Measurements from ENCODE around the gene FOXN1.

The FOXN1 gene

GRCh38 chr17:28488533-28489276 lies 17.4 kb upstream of the FOXN1 start:
- H3K27ac ChIP-seq (ENCODE audit: poor library complexity, severe bottlenecking) = no peak overlapping the region
- TF ChIP-seq CTCF (IDR thresholded peaks at IDR 0.05; ENCODE audit: poor library complexity, severe bottlenecking) = no peak
- H3K4me1 ChIP-seq (ENCODE audit: insufficient read depth, poor library complexity, severe bottlenecking) = no peaks in the 10 kb centered on the region
- no peak for DNase-seq (ENCODE audit: low spot score)
- H3K9me3 ChIP-seq (ENCODE audit: severe bottlenecking) = no peaks in the 10 kb centered on the region
- no peaks in the 10 kb centered on the region for H3K27me3 ChIP-seq (ENCODE audit: insufficient read depth, poor library complexity, severe bottlenecking)
- no peak for ATAC-seq (ENCODE audit: low read depth)
- H3K36me3 ChIP-seq (ENCODE audit: low read depth) = no peaks in the 10 kb centered on the region
- H3K4me3 ChIP-seq (ENCODE audit: severe bottlenecking) = no peak overlapping the region

GRCh38 chr17:28491286-28491685 lies 14.9 kb upstream of the FOXN1 start:
- Histone ChIP-seq H3K4me1 (ENCODE audit: insufficient read depth, poor library complexity, severe bottlenecking) (no peaks in the 10 kb centered on the region), H3K9me3 (ENCODE audit: severe bottlenecking) (no peaks in the 10 kb centered on the region), H3K27me3 (ENCODE audit: insufficient read depth, poor library complexity, severe bottlenecking) (no peaks in the 10 kb centered on the region), H3K4me3 (ENCODE audit: severe bottlenecking) (no peak overlapping the region), H3K27ac (ENCODE audit: poor library complexity, severe bottlenecking) (no peak overlapping the region), H3K36me3 (ENCODE audit: low read depth) (no peaks in the 10 kb centered on the region)
- no peak for TF ChIP-seq CTCF (IDR thresholded peaks at IDR 0.05; ENCODE audit: poor library complexity, severe bottlenecking)
- DNase-seq (ENCODE audit: low spot score) (no peak), ATAC-seq (ENCODE audit: low read depth) (no peak)

GRCh38 chr17:28491860-28492259 lies 14.3 kb upstream of the FOXN1 start:
- Histone ChIP-seq H3K36me3 (ENCODE audit: low read depth) (no peaks in the 10 kb centered on the region), H3K4me3 (ENCODE audit: severe bottlenecking) (no peak overlapping the region), H3K9me3 (ENCODE audit: severe bottlenecking) (no peaks in the 10 kb centered on the region), H3K27ac (ENCODE audit: poor library complexity, severe bottlenecking) (no peak overlapping the region), H3K4me1 (ENCODE audit: insufficient read depth, poor library complexity, severe bottlenecking) (no peaks in the 10 kb centered on the region), H3K27me3 (ENCODE audit: insufficient read depth, poor library complexity, severe bottlenecking) (no peaks in the 10 kb centered on the region)
- DNase-seq (ENCODE audit: low spot score) (no peak), ATAC-seq (ENCODE audit: low read depth) (no peak)
- TF ChIP-seq CTCF (IDR thresholded peaks at IDR 0.05; ENCODE audit: poor library complexity, severe bottlenecking) = no peak

- TF ChIP-seq CTCF (IDR thresholded peaks at IDR 0.05; ENCODE audit: poor library complexity, severe bottlenecking) = no peak
- Histone ChIP-seq H3K36me3 (ENCODE audit: low read depth) (no peaks in the 10 kb centered on the region), H3K4me3 (ENCODE audit: severe bottlenecking) (no peak overlapping the region), H3K4me1 (ENCODE audit: insufficient read depth, poor library complexity, severe bottlenecking) (no peaks in the 10 kb centered on the region), H3K27ac (ENCODE audit: poor library complexity, severe bottlenecking) (no peak overlapping the region), H3K9me3 (ENCODE audit: severe bottlenecking) (no peaks in the 10 kb centered on the region), H3K27me3 (ENCODE audit: insufficient read depth, poor library complexity, severe bottlenecking) (no peaks in the 10 kb centered on the region)
- DNase-seq (ENCODE audit: low spot score) (no peak), ATAC-seq (ENCODE audit: low read depth) (peak; percentile 46)
Measured at GRCh38 chr17:28492352-28493310, 13.5 kb upstream of the FOXN1 start.

All from RWPE2 (cell line).